ENCODE data around the gene NXPH4. TPM values are rescaled to one million over a fixed set of nuclear protein-coding genes. Genes with fewer than 3 reads are reported as not detected.

The NXPH4 gene
- polyA plus RNA-seq, 1 experiment, result 2.8 TPM

- CTCF ChIA-PET, result no interaction called here
- Histone ChIP-seq H3K36me3 (ENCODE audit: control insufficient read depth, insufficient read depth, low read length) (no peaks in the 10 kb centered on the region), H3K27me3 (ENCODE audit: control insufficient read depth, insufficient read depth, low read length) (peaks cover 15% of the 10 kb centered on the region), H3K4me3 (ENCODE audit: low read depth, low read length) (no peak overlapping the region)
- POLR2A ChIA-PET, result interaction anchor here (0.5 kb wide), 1 partner anchor 93 kb away, joined by 4 read pairs; the partner anchor contains the start of gene LRP1
- no peak for TF ChIP-seq CTCF (IDR thresholded peaks at IDR 0.05; ENCODE audit: insufficient read depth, low read depth, low read length)
- no peak for DNase-seq (ENCODE audit: low read depth)
These were observed 4.7 kb downstream of the NXPH4 start for GRCh38 chr12:57221169-57221917.

- Histone ChIP-seq H3K4me3 (ENCODE audit: low read depth, low read length) (no peak overlapping the region), H3K36me3 (ENCODE audit: control insufficient read depth, insufficient read depth, low read length) (no peaks in the 10 kb centered on the region), H3K27me3 (ENCODE audit: control insufficient read depth, insufficient read depth, low read length) (peaks cover 14% of the 10 kb centered on the region)
- no peak for TF ChIP-seq CTCF (IDR thresholded peaks at IDR 0.05; ENCODE audit: insufficient read depth, low read depth, low read length)
- ChIA-PET POLR2A (interaction anchor here (0.5 kb wide), 1 partner anchor 95 kb away, joined by 4 read pairs; the partner anchor contains the start of gene LRP1), CTCF (interaction anchor here (0.7 to 12.2 kb wide), 3 partner anchors 8 to 235 kb away, joined by 3 to 235 read pairs (median 22); a partner anchor contains a TSS)
- DNase-seq (ENCODE audit: low read depth), result no peak
These were observed 5.9 kb downstream of the NXPH4 start for GRCh38 chr12:57222286-57223190.

GRCh38 chr12:57223191-57224165, 6.9 kb downstream of the NXPH4 start:
- peaks cover 11% of the 10 kb centered on the region for H3K27me3 ChIP-seq (ENCODE audit: control insufficient read depth, insufficient read depth, low read length)
- DNase-seq (ENCODE audit: low read depth), result no peak
- no peaks in the 10 kb centered on the region for H3K36me3 ChIP-seq (ENCODE audit: control insufficient read depth, insufficient read depth, low read length)
- CTCF ChIA-PET, result interaction anchor here (3.1 to 12.2 kb wide), 2 partner anchors 9 to 18 kb away, joined by 22 to 235 read pairs; a partner anchor contains a TSS
- TF ChIP-seq CTCF (IDR thresholded peaks at IDR 0.05; ENCODE audit: insufficient read depth, low read depth, low read length), result no peak
- no peak overlapping the region for H3K4me3 ChIP-seq (ENCODE audit: low read depth, low read length)
- POLR2A ChIA-PET, result no interaction called here

- ChIA-PET CTCF (interaction anchor here (0.6 to 12.2 kb wide), 3 partner anchors 10 to 28 kb away, joined by 3 to 235 read pairs (median 22); a partner anchor contains a TSS), POLR2A (no interaction called here)
- no peak for DNase-seq (ENCODE audit: low read depth)
- H3K4me3 ChIP-seq (ENCODE audit: low read depth, low read length), result no peak overlapping the region
- no peaks in the 10 kb centered on the region for H3K36me3 ChIP-seq (ENCODE audit: control insufficient read depth, insufficient read depth, low read length)
- no peak for TF ChIP-seq CTCF (IDR thresholded peaks at IDR 0.05; ENCODE audit: insufficient read depth, low read depth, low read length)
- peaks cover 11% of the 10 kb centered on the region for H3K27me3 ChIP-seq (ENCODE audit: control insufficient read depth, insufficient read depth, low read length)
These were observed 7.8 kb downstream of the NXPH4 start for GRCh38 chr12:57224278-57224972.

Data from BJ (cell line).